Breast epithelium (tissue), 3 donors: ENCODE data around the gene CDC42.

Experiments
- CTCF ChIP-seq, 3 donors: fragments of 450-650 bp; IDR thresholded peaks; one replicate each; pipeline ENCODE4 v1.5.1; 2016 to 2017; ENCODE audit warnings: antibody characterized with exemption in 3 of 3, mild to moderate bottlenecking in 3 of 3, moderate library complexity in 3 of 3
- POLR2AphosphoS5 ChIP-seq, 3 donors: sonication (generic); formaldehyde crosslinking; IDR thresholded peaks; one replicate each; pipeline ENCODE4 v1.6.1; 2017; ENCODE audit warnings: antibody characterized with exemption in 3 of 3

- TF ChIP-seq CTCF (IDR thresholded peaks at IDR 0.05) (no peak), POLR2AphosphoS5 (IDR thresholded peaks at IDR 0.05) (no peak)
Measured at GRCh38 chr1:22115286-22115685, 62.8 kb downstream of the CDC42 start.
